WTC11 (cell line): Measurements from ENCODE around the gene ACAD8. TPM values are rescaled to one million over a fixed set of nuclear protein-coding genes. Genes with fewer than 3 reads are reported as not detected.

Experiments
- total RNA-seq: library from RNA; stranded (reverse); gene quantifications from 3 replicates; pipeline ENCODE4 v1.2.3, GENCODE V29; 2021
- TF ChIP-seq, protein P1 (sequence below): sonication (generic); formaldehyde crosslinking; IDR thresholded peaks from 2 replicates; pipeline ENCODE4 v1.8.1; 2022; ENCODE audit warnings: low read depth, missing genetic modification reagents, borderline replicate concordance

ACAD8 gene
- total RNA-seq, 1 experiment from 2014 or later: 55.2 TPM

DNA sequence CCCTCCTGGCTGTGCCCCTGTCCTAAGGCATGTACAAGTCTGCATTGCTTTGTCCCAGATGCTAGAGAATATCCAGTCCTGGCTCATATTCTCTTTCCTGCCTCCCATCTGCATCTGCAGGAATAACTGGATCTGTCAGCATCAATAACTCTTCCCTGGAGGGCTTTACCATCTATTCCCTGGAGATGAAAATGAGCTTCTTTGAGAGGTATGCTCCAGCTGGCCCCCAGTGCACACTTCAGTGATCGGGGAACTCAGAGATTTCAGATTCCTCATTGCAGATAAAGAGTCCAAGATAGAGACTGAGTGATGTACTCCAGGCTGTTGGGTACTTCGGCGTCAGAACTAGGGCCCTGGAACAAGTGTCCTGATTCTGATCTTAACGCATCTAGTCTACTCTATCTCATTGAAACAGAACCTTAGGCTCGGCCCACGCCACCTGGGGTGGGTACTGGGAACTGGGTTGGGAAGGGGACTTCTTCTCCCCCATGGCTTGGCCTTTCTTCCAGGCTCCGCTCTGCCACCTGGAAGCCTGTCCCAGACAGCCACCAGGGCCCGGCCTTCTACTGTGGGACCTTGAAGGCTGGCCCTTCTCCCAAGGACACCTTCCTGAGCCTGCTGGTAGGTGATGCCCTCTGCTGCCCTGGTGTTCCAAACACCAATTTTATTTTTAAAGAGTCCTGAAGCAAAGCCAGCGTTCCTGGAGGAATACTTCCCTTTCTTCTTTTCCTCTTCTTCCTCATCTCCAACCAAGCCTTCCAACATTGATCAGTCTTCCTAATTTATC, 60.6 kb downstream of the ACAD8 start (continued):
- TF ChIP-seq, protein P1, sequence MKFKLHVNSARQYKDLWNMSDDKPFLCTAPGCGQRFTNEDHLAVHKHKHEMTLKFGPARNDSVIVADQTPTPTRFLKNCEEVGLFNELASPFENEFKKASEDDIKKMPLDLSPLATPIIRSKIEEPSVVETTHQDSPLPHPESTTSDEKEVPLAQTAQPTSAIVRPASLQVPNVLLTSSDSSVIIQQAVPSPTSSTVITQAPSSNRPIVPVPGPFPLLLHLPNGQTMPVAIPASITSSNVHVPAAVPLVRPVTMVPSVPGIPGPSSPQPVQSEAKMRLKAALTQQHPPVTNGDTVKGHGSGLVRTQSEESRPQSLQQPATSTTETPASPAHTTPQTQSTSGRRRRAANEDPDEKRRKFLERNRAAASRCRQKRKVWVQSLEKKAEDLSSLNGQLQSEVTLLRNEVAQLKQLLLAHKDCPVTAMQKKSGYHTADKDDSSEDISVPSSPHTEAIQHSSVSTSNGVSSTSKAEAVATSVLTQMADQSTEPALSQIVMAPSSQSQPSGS (CRISPR knock-in tag): no peak
- TF ChIP-seq, all 79 proteins: peak for 0

Other genes starting within 250 kb of the ACAD8 start
- gene JAM3, start 184.5 kb upstream of the ACAD8 start, total RNA-seq: 32.7 to 34.1 TPM (median 32.9 TPM) in 3 replicates
- gene NCAPD3, start 29.6 kb upstream of the ACAD8 start, total RNA-seq: 46.5 to 63.0 TPM (median 49.1 TPM) in 3 replicates
- gene VPS26B, start 28.9 kb upstream of the ACAD8 start, total RNA-seq: 28.7 to 29.3 TPM (median 29.0 TPM) in 3 replicates
- gene THYN1, start 216 bp upstream of the ACAD8 start, total RNA-seq: 80.2 to 83.8 TPM (median 82.0 TPM) in 3 replicates
- gene GLB1L3, start 22.8 kb downstream of the ACAD8 start, total RNA-seq: 34.6 to 50.2 TPM (median 35.9 TPM) in 3 replicates
- 4.6 to 6.0 TPM (median 5.1 TPM) in 3 replicates for gene GLB1L2, start 78.4 kb downstream of the ACAD8 start, total RNA-seq
- gene B3GAT1, start 158.7 kb downstream of the ACAD8 start, total RNA-seq: 20.9 to 30.0 TPM (median 23.1 TPM) in 3 replicates